PC-9 (cell line): Measurements from ENCODE around the gene MYBBP1A.

Source experiments
- CTCF ChIP-seq: fragments of 200-600 bp; sonication (generic); conservative IDR thresholded peaks from 2 replicates; pipeline ENCODE4 v1.6.1; 2017; ENCODE audit warnings: mixed run types, antibody characterized with exemption, mild to moderate bottlenecking, moderate library complexity
- EZH2 ChIP-seq: fragments of 200-600 bp; sonication (generic); IDR thresholded peaks from 2 replicates; pipeline ENCODE4 v1.8.0; 2017; ENCODE audit warnings: antibody characterized with exemption, low read depth

DNA sequence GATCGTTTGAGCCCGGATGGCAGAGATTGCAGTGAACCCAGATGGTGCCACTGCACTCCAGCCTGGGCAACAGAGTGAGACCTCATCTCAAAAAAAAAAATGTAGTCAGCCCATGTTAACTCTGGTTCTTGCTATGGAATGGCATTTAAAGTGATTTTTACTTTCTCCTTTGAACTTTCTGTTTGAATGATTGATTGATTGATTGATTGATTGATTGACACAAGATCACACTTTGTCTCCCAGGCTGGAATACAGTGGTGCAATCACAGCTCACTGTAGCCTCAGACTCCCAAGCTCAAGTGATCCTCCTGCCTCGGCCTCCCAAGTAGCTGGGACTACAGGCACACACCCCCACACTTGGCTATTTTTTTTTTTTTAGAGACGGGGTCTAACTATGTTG, 46.1 kb upstream of the MYBBP1A start:
- TF ChIP-seq CTCF (no peak), EZH2 (no peak)
